H9 (cell line): ENCODE measurements around the gene RPS28. TPM values are rescaled to one million over a fixed set of nuclear protein-coding genes. Genes with fewer than 3 reads are reported as not detected.

ENCODE experiments used
- DNase-seq: peaks from one replicate; pipeline ENCODE4 v3.0.0-alpha.2; 2017
- H2AFZ ChIP-seq: one replicate; pipeline ENCODE4 v1.6.1; 2013; ENCODE audit warnings: mild to moderate bottlenecking, low read length, control low read depth, moderate library complexity
- H2AK5ac ChIP-seq: 2 replicates; pipeline ENCODE4 v1.6.1; 2013; ENCODE audit warnings: low read length, control low read depth, mixed read lengths; ENCODE audit not compliant: insufficient read length
- H2BK120ac ChIP-seq: one replicate; pipeline ENCODE4 v1.6.1; 2013; ENCODE audit warnings: low read depth, mild to moderate bottlenecking, low read length, control low read depth, inconsistent platforms; ENCODE audit not compliant: poor library complexity, severe bottlenecking
- H2BK12ac ChIP-seq: 2 replicates; pipeline ENCODE4 v1.6.1; 2013; ENCODE audit warnings: low read length, control low read depth, mixed read lengths, low read depth; ENCODE audit not compliant: insufficient read length
- H2BK15ac ChIP-seq: 2 replicates; pipeline ENCODE4 v1.6.1; 2013; ENCODE audit warnings: low read depth, low read length, control low read depth
- H2BK20ac ChIP-seq: one replicate; pipeline ENCODE4 v1.6.1; 2013; ENCODE audit warnings: low read depth, mild to moderate bottlenecking, low read length, control low read depth, inconsistent platforms; ENCODE audit not compliant: poor library complexity, severe bottlenecking
- H2BK5ac ChIP-seq: 2 replicates; pipeline ENCODE4 v1.6.1; 2013; ENCODE audit warnings: low read length, control low read depth, mixed read lengths; ENCODE audit not compliant: insufficient read length
- H3K14ac ChIP-seq: 2 replicates; pipeline ENCODE4 v1.6.1; 2013; ENCODE audit warnings: low read length, control low read depth; ENCODE audit not compliant: insufficient read depth
- H3K18ac ChIP-seq: 2 replicates; pipeline ENCODE4 v1.6.1; 2013; ENCODE audit warnings: low read depth, mild to moderate bottlenecking, mixed read lengths, low read length, control low read depth; ENCODE audit not compliant: insufficient read length
- H3K23ac ChIP-seq: 2 replicates; pipeline ENCODE4 v1.6.1; 2013; ENCODE audit warnings: low read length, control low read depth, mixed read lengths, low read depth; ENCODE audit not compliant: insufficient read length
- H3K23me2 ChIP-seq: 2 replicates; pipeline ENCODE4 v1.6.1; 2013; ENCODE audit warnings: low read depth, mild to moderate bottlenecking, mixed read lengths, low read length, control low read depth; ENCODE audit not compliant: insufficient read length, poor library complexity, severe bottlenecking
- H3K27ac ChIP-seq: 2 replicates; pipeline ENCODE4 v1.5.1; 2013; ENCODE audit warnings: low read length, control low read depth, mixed read lengths, low read depth; ENCODE audit not compliant: insufficient read length
- H3K27me3 ChIP-seq: 2 replicates; pipeline ENCODE4 v1.6.1; 2013; ENCODE audit warnings: low read length, control low read depth, inconsistent platforms; ENCODE audit not compliant: insufficient read depth
- H3K4ac ChIP-seq: 2 replicates; pipeline ENCODE4 v1.6.1; 2013; ENCODE audit warnings: low read depth, mild to moderate bottlenecking, control low read depth, inconsistent platforms, low read length, moderate library complexity
- H3K4me1 ChIP-seq: 2 replicates; pipeline ENCODE4 v1.6.1; 2013; ENCODE audit warnings: low read length, control low read depth, inconsistent platforms; ENCODE audit not compliant: insufficient read depth
- H3K4me2 ChIP-seq: 2 replicates; pipeline ENCODE4 v1.6.1; 2013; ENCODE audit warnings: low read length, control low read depth, mixed read lengths; ENCODE audit not compliant: insufficient read length, insufficient read depth
- H3K56ac ChIP-seq: 2 replicates; pipeline ENCODE4 v1.6.1; 2013; ENCODE audit warnings: low read depth, mild to moderate bottlenecking, mixed read lengths, low read length, control low read depth; ENCODE audit not compliant: insufficient read length
- H3K79me1 ChIP-seq: 2 replicates; pipeline ENCODE4 v1.6.1; 2013; ENCODE audit warnings: low read depth, mild to moderate bottlenecking, moderate library complexity, low read length, control low read depth, inconsistent platforms; ENCODE audit not compliant: insufficient read depth, poor library complexity, severe bottlenecking
- H3K79me2 ChIP-seq: 2 replicates; pipeline ENCODE4 v1.6.1; 2013; ENCODE audit warnings: low read length, control low read depth, inconsistent platforms; ENCODE audit not compliant: insufficient read depth
- H3K9ac ChIP-seq: 2 replicates; pipeline ENCODE4 v1.6.1; 2013; ENCODE audit warnings: low read length, control low read depth, mixed read lengths; ENCODE audit not compliant: insufficient read length; ENCODE audit errors: extremely low read depth
- H3K9me3 ChIP-seq: one replicate; pipeline ENCODE4 v1.6.1; 2013; ENCODE audit warnings: low read depth, low read length, inconsistent platforms; ENCODE audit not compliant: control insufficient read depth
- H3T11ph ChIP-seq: one replicate; pipeline ENCODE4 v1.6.1; 2013; ENCODE audit warnings: mild to moderate bottlenecking, low read length, control low read depth, inconsistent platforms
- H4K20me1 ChIP-seq: one replicate; pipeline ENCODE4 v1.6.1; 2013; ENCODE audit not compliant: control insufficient read depth, insufficient read length, insufficient read depth
- H4K5ac ChIP-seq: 2 replicates; pipeline ENCODE4 v1.6.1; 2013; ENCODE audit warnings: low read depth, mild to moderate bottlenecking, mixed read lengths, low read length, control low read depth; ENCODE audit not compliant: insufficient read length
- H4K8ac ChIP-seq: replicated peaks from 2 replicates; pipeline ENCODE4 v1.6.1; 2013; ENCODE audit warnings: low read length, control low read depth, mixed read lengths, low read depth; ENCODE audit not compliant: insufficient read length
- H4K91ac ChIP-seq: 2 replicates; pipeline ENCODE4 v1.6.1; 2013; ENCODE audit warnings: low read depth, mild to moderate bottlenecking, moderate library complexity, mixed read lengths, low read length, control low read depth; ENCODE audit not compliant: insufficient read length
- H3K27ac Mint-ChIP-seq, 3 experiments: 2 replicates in 2 of 3; 3 replicates in 1 of 3; pipeline ENCODE4 v1.8.0; 2020 to 2021; ENCODE audit warnings: mixed read lengths in 3 of 3, mild to moderate bottlenecking in 1 of 3, moderate library complexity in 1 of 3
- H3K27me3 Mint-ChIP-seq: 2 replicates; pipeline ENCODE4 v1.8.0; 2021; ENCODE audit warnings: low read depth, mild to moderate bottlenecking, moderate library complexity, mixed read lengths
- H3K36me3 Mint-ChIP-seq, 3 experiments: 2 replicates in 2 of 3; 3 replicates in 1 of 3; pipeline ENCODE4 v1.8.0; 2020 to 2021; ENCODE audit warnings: low read depth in 3 of 3, mixed read lengths in 3 of 3; ENCODE audit not compliant: insufficient read depth in 1 of 3
- H3K4me1 Mint-ChIP-seq, 2 experiments: 2 replicates each; pipeline ENCODE4 v1.8.0; 2020; ENCODE audit warnings: mixed read lengths in 2 of 2
- H3K4me3 Mint-ChIP-seq, 2 experiments: 2 replicates in 1 of 2; 3 replicates in 1 of 2; pipeline ENCODE4 v1.8.0; 2020 to 2021; ENCODE audit warnings: mild to moderate bottlenecking in 2 of 2, mixed read lengths in 2 of 2, moderate library complexity in 1 of 2
- H3K9me3 Mint-ChIP-seq, 2 experiments: 2 replicates in 1 of 2; 3 replicates in 1 of 2; pipeline ENCODE4 v1.8.0; 2020; ENCODE audit warnings: mild to moderate bottlenecking in 2 of 2, mixed read lengths in 2 of 2, moderate library complexity in 1 of 2
- CTCF ChIP-seq: fragments of 200-600 bp; sonication (generic); conservative IDR thresholded peaks from 3 replicates; pipeline ENCODE4 v1.8.0; 2021; ENCODE audit warnings: antibody characterized with exemption, mild to moderate bottlenecking
- WGBS: extraction: QIAGEN DNeasy Blood & Tissue Kit; methylation state at CpG from one replicate; pipeline ENCODE4 v1.1.7; 2013; ENCODE audit warnings: missing lambda C conversion rate, low lambda C conversion rate, mixed read lengths; ENCODE audit not compliant: insufficient read length; ENCODE audit errors: extremely low coverage; 5-methylcytosine and 5-hydroxymethylcytosine counted together
- total RNA-seq: library from RNA; stranded (reverse); gene quantifications from 2 replicates; pipeline ENCODE4 v1.2.1, GENCODE V29; 2021

RPS28 gene
- total RNA-seq, 1 experiment from 2014 or later, result 1,885 TPM

- H2BK20ac ChIP-seq, result no peak overlapping the region
- no peak overlapping the region for H3K27ac Mint-ChIP-seq
- H3K23me2 ChIP-seq, result peaks cover 11% of the 10 kb centered on the region
- H4K91ac ChIP-seq, result no peak overlapping the region
- H3K4me3 Mint-ChIP-seq, result no peak overlapping the region
- no peak for TF ChIP-seq CTCF
- H3K27me3 ChIP-seq, result no peaks in the 10 kb centered on the region
- H4K20me1 ChIP-seq, result no peaks in the 10 kb centered on the region
- no peak overlapping the region for H2BK12ac ChIP-seq
- H3K4ac ChIP-seq, result no peak overlapping the region
- H3K56ac ChIP-seq, result no peak overlapping the region
- H3T11ph ChIP-seq, result no peak overlapping the region
- H2BK120ac ChIP-seq, result no peak overlapping the region
- H4K8ac ChIP-seq, result no peak overlapping the region
- H3K9me3 Mint-ChIP-seq, result no peaks in the 10 kb centered on the region
- H4K5ac ChIP-seq, result no peak overlapping the region
- H2BK15ac ChIP-seq, result no peak overlapping the region
- H3K4me1 Mint-ChIP-seq, result peaks cover 14 to 18% of the 10 kb centered on the region in 2 experiments
- peaks cover 33 to 48% (median 40%) of the 10 kb centered on the region in 3 experiments for H3K36me3 Mint-ChIP-seq
- H3K79me1 ChIP-seq, result no peaks in the 10 kb centered on the region
- no peak overlapping the region for H3K23ac ChIP-seq
- WGBS, result no CpG with 5 or more reads among the region's 17 CpGs
- H3K79me2 ChIP-seq, result no peaks in the 10 kb centered on the region; the same call in 1 of the 2 replicates
- no peaks in the 10 kb centered on the region for H3K9me3 ChIP-seq
- H3K4me1 ChIP-seq, result no peaks in the 10 kb centered on the region
- H2BK5ac ChIP-seq, result no peak overlapping the region
- no peak overlapping the region for H3K18ac ChIP-seq
- DNase-seq, result no peak
- H3K4me2 ChIP-seq, result no peak overlapping the region
- no peak overlapping the region for H3K9ac ChIP-seq
- H3K27me3 Mint-ChIP-seq, result no peaks in the 10 kb centered on the region
- H3K27ac ChIP-seq, result no peak overlapping the region
- no peak overlapping the region for H2AFZ ChIP-seq
- H3K14ac ChIP-seq, result no peak overlapping the region
- H2AK5ac ChIP-seq, result no peak overlapping the region
Observed at GRCh38 chr19:8310342-8311055, 10.8 kb upstream of the RPS28 start.
